ENCODE measurements around the gene TMC7. TPM values are rescaled to one million over a fixed set of nuclear protein-coding genes. Genes with fewer than 3 reads are reported as not detected.

The TMC7 gene
- total RNA-seq, 1 experiment from 2014 or later, result 4.3 TPM

GRCh38 chr16:19102187-19102872, 118.6 kb downstream of the TMC7 start:
- DNase-seq, result no peak
- Histone ChIP-seq H3K79me2 (ENCODE audit: low read depth) (0 out of 2 replicates have a peak, but pooled peaks cover 5% of the 10 kb centered on the region), H3K27ac (no peak overlapping the region), H3K9me2 (ENCODE audit: insufficient read depth) (no peaks in the 10 kb centered on the region), H3K36me3 (ENCODE audit: low read depth) (peaks cover 14% of the 10 kb centered on the region), H3K4me3 (no peak overlapping the region), H4K20me1 (ENCODE audit: insufficient read depth) (no peaks in the 10 kb centered on the region), H2AFZ (no peak overlapping the region), H3K9me3 (ENCODE audit: insufficient read depth, low read depth) (no peaks in the 10 kb centered on the region), H3K4me2 (no peak overlapping the region), H3K27me3 (ENCODE audit: insufficient read depth, low read depth) (no peaks in the 10 kb centered on the region), H3K4me1 (replicated peaks; ENCODE audit: insufficient read depth) (peaks cover 14% of the 10 kb centered on the region), H3F3A (ENCODE audit: insufficient read depth, low read depth) (peaks cover 16% of the 10 kb centered on the region)
- intact Hi-C loops (cut with micrococcal nuclease; ENCODE audit: unreplicated experiment), result no loop called here
- ChIA-PET CTCF (no interaction called here), POLR2A (ENCODE audit: unreplicated experiment) (no interaction called here)
- TF ChIP-seq, protein P1, sequence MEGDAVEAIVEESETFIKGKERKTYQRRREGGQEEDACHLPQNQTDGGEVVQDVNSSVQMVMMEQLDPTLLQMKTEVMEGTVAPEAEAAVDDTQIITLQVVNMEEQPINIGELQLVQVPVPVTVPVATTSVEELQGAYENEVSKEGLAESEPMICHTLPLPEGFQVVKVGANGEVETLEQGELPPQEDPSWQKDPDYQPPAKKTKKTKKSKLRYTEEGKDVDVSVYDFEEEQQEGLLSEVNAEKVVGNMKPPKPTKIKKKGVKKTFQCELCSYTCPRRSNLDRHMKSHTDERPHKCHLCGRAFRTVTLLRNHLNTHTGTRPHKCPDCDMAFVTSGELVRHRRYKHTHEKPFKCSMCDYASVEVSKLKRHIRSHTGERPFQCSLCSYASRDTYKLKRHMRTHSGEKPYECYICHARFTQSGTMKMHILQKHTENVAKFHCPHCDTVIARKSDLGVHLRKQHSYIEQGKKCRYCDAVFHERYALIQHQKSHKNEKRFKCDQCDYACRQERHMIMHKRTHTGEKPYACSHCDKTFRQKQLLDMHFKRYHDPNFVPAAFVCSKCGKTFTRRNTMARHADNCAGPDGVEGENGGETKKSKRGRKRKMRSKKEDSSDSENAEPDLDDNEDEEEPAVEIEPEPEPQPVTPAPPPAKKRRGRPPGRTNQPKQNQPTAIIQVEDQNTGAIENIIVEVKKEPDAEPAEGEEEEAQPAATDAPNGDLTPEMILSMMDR (conservative IDR thresholded peaks at IDR 0.05), result no peak
- no peak for TF ChIP-seq EZH2 (IDR thresholded peaks at IDR 0.05; ENCODE audit: low read depth)
- BruUV-seq (replicated peaks), result no TSS peak

DNA sequence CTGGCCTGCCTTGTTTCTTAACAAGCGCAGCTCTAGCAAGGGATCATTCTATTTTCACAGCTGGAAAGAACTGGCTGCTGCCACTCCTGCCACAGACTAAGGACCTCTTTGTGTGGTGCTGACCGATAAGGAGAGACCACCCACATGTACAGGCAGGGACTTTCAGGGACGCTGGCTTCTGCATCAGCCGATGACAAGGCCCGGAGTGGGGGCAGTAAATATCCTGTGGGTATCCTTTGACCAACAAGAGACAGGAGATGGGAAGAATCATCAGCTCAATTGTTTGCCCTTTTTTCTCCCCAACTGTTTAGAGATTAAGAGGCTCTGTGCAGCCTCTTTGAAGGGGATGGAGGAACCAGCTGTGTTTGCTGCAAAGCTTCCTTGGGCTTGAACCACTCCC, 120.9 kb downstream of the TMC7 start:
- no peaks in the 10 kb centered on the region for H3K36me3 ChIP-seq (ENCODE audit: low read depth)
- H3F3A ChIP-seq (ENCODE audit: insufficient read depth, low read depth), result peaks cover 35% of the 10 kb centered on the region
- no peak overlapping the region for H3K4me3 ChIP-seq
- intact Hi-C loops (cut with micrococcal nuclease; ENCODE audit: unreplicated experiment), result no loop called here
- no peaks in the 10 kb centered on the region for H3K9me2 ChIP-seq (ENCODE audit: insufficient read depth)
- CTCF ChIA-PET, result no interaction called here
- no peaks in the 10 kb centered on the region for H3K27me3 ChIP-seq (ENCODE audit: insufficient read depth, low read depth)
- H3K27ac ChIP-seq, result no peak overlapping the region
- POLR2A ChIA-PET (ENCODE audit: unreplicated experiment), result no interaction called here
- BruUV-seq (replicated peaks), result no TSS peak
- peaks cover 30% of the 10 kb centered on the region for H3K4me1 ChIP-seq (replicated peaks; ENCODE audit: insufficient read depth)
- H4K20me1 ChIP-seq (ENCODE audit: insufficient read depth), result no peaks in the 10 kb centered on the region
- TF ChIP-seq EZH2 (IDR thresholded peaks at IDR 0.05; ENCODE audit: low read depth), result no peak
- TF ChIP-seq, protein P1 (conservative IDR thresholded peaks at IDR 0.05), result no peak
- no peak for DNase-seq
- H3K9me3 ChIP-seq (ENCODE audit: insufficient read depth, low read depth), result no peaks in the 10 kb centered on the region
- H3K79me2 ChIP-seq (ENCODE audit: low read depth), result no peaks in the 10 kb centered on the region
- no peak overlapping the region for H3K4me2 ChIP-seq
- no peak overlapping the region for H2AFZ ChIP-seq

GRCh38 chr16:19105131-19105530, 121.4 kb downstream of the TMC7 start:
- BruUV-seq (replicated peaks), result no TSS peak
- CTCF ChIA-PET, result no interaction called here
- TF ChIP-seq, protein P1 (conservative IDR thresholded peaks at IDR 0.05), result no peak
- no peak for TF ChIP-seq EZH2 (IDR thresholded peaks at IDR 0.05; ENCODE audit: low read depth)

More at GRCh38 chr16:19105131-19105530, 121.4 kb downstream of the TMC7 start:
- H3K4me3 ChIP-seq, result no peak overlapping the region
- no peaks in the 10 kb centered on the region for H3K79me2 ChIP-seq (ENCODE audit: low read depth)
- no peaks in the 10 kb centered on the region for H3K9me2 ChIP-seq (ENCODE audit: insufficient read depth)
- H3K4me2 ChIP-seq, result no peak overlapping the region
- H2AFZ ChIP-seq, result no peak overlapping the region
- no peak for DNase-seq
- H3K27me3 ChIP-seq (ENCODE audit: insufficient read depth, low read depth), result no peaks in the 10 kb centered on the region
- intact Hi-C loops (cut with micrococcal nuclease; ENCODE audit: unreplicated experiment), result no loop called here
- peaks cover 30% of the 10 kb centered on the region for H3K4me1 ChIP-seq (replicated peaks; ENCODE audit: insufficient read depth)
- H3K27ac ChIP-seq, result no peak overlapping the region
- no peaks in the 10 kb centered on the region for H3K36me3 ChIP-seq (ENCODE audit: low read depth)
- no peaks in the 10 kb centered on the region for H3K9me3 ChIP-seq (ENCODE audit: insufficient read depth, low read depth)
- H4K20me1 ChIP-seq (ENCODE audit: insufficient read depth), result no peaks in the 10 kb centered on the region
- peaks cover 38% of the 10 kb centered on the region for H3F3A ChIP-seq (ENCODE audit: insufficient read depth, low read depth)
- POLR2A ChIA-PET (ENCODE audit: unreplicated experiment), result no interaction called here

Measured in PC-9 (cell line).